COR-L47 (cell line): Measurements from ENCODE around the gene ACP4.
"Not testable (repeated sequence)": the region's sequence is repeated elsewhere in the genome, so short reads cannot be mapped to it uniquely, and the experiment has no call there.

Source experiments
- DNase-seq: peaks from one replicate; lab custom pipeline; 2025; lab: John Stamatoyannopoulos, UW

ACP4 gene

DNA sequence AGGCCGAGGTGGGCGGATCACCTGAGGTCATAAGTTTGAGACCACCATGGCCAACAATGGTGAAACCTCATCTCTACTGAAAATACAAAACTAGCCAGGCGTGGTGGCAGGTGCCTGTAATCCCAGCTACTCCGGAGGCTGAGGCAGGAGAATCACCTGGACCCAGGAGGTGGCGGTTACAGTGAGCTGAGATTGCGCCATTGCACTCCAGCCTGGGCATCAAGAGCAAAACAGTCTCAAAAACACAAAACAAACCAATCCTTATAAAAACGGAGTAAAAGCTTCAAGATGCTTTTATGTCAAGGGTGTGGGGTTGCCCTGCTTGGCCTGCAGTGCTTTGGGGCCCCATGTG, 7.2 kb downstream of the ACP4 start:
- DNase-seq = no peak

DNA sequence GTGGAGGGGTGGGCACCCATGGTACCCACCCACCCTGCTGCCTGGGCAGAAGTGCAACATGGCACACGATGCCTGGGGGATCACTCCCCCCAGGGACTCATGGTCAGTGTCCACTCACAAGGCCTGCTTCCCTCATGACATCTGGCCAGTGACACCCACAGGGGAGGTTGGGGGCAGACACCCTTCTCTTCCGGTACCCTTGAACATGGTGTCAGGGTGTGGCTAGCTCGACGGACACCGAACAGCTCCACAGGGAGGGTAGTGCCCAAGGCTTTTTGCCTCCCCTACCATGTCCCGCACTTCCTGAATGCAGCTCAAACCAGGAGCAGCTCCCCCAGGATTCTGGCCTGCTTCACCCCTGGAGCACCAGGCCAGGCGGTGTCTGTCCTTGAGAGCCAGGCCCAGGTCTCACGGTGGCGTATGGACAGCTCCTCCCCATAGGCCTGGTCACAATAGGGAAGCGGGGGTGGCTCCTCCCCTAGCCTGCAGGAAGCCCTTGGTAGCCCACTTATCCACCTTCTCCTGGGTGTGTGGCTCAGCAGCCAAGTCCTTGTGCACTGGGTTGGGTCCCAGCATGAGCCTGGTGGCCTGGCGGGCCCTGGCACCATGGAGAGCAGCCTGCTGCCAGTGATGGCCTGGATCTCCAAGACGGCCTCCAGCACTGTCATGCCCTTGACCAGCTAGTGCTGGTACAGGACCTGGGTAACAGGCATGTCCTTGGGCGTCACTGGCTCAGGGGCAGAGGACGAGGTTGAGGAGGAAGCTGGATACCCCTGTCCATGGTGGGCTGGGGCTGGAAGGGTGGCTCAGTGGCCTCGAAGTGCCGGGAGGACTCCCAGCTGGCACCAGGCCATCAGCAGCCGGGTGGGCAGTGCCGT, 7.8 kb downstream of the ACP4 start:
- no peak for DNase-seq

DNA sequence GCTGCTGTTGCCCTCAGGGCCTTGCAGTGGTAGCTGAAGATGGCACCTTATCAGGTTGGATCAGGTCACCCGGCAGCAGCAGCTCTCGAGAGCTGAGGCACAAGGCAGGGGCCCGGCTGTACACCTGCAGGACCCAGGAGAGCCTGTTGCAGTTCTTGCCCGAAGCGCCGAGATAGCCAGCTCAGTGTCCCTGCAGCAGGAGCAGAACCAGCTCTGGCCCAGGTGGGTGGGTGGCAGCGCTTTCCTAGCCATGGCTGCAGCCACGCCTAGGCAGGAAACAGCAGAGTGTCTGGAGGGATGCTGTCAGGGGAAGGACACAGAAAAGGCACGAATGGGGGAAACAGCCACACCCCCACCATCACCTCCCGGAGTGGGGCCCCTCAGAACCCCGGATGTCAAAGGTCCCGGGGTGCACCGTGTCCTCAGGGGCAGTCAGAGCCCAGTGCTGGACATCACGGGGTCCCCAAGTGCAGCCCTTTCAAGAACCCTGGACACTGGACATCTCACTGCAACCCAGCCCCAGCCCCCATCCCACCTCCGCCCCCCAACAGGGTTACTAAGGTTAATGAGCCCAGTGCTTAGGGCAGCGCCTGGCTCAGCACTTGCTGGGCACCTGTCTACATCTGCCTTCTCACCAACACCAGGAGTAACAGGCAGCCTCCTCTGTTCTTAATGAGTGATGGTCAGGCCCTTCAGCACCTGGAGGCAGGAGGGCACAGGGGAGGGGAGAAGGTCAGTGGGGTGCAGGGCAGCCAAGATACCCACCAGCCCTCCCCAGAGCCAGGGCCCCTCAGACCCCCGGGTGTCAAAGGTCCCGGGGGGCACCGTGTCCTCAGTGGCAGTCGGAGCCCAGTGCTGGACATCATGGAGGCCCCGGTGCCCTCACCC, 8.7 kb downstream of the ACP4 start:
- DNase-seq = no peak

DNA sequence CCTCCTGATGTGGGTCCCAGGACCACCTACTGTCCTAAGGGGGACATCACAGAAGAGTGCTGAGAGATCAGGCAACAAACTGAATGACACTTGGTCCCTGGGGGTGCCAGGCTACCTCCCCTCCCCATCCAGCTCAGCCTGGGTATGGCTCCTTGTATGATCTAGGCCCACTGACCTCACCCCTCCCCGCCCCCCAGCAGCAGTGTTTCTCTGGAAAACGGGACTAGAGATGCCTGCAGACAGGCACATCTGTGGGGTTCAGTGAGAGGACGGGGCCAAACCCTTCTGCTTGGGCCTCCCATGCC, 9.3 kb downstream of the ACP4 start:
- DNase-seq = no peak

DNA sequence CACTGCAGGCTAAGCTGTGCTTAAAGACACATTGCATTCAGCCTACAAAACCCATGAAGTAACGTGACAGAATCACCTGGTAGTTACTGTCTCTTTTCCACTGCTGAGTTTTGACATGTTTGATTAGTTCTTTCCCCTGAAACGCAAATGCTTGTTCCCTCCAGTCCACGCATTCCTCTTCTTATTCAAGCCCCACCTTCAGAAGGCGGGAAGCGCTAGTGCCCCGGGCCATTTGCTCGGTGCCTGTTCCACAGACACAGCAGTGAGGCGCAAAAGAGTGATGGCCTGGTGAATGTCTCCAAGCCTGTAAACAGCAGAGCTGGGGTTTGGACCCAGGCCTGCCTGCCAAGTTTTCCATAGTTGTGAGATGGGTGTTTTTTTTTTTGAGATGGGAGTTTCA, 10.9 kb downstream of the ACP4 start:
- DNase-seq = no peak

DNA sequence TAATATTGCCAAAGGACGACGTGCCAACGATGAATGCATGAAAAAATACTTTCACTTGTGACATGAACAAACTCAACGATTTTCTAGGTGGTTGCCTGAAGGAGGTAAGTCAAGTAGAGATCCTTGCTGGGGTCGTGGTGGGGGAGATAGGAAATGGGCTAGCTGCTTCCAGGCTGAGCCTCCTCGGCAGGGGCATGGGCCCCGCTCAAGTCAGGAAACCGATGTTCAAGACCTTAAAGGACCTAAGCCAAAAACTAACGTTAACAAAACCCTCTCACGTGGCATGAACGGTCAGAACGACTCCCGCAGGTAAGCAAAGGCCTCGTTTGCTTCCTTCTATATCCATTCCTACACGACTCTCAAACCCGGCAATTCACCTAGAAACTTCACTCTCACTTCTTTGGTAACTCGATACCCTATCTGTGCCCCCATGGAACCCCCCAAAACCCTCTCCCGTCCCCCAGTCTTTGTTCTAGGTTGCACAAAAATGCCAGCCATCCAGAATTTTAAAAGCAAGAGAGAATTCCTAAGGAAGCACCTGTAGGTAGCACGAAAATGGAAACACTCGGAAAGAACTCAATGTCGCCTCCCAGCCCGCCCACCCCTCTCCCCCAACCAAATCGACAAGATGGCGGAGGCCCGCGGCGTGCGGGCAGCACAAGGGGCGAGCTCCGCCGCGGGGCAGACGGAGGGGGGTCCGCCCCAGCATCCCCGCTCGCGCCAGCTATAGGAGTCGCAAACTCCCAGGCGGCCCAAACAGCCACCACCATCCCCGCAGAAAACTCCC, 13.6 kb downstream of the ACP4 start:
- peak; percentile 54 for DNase-seq

DNA sequence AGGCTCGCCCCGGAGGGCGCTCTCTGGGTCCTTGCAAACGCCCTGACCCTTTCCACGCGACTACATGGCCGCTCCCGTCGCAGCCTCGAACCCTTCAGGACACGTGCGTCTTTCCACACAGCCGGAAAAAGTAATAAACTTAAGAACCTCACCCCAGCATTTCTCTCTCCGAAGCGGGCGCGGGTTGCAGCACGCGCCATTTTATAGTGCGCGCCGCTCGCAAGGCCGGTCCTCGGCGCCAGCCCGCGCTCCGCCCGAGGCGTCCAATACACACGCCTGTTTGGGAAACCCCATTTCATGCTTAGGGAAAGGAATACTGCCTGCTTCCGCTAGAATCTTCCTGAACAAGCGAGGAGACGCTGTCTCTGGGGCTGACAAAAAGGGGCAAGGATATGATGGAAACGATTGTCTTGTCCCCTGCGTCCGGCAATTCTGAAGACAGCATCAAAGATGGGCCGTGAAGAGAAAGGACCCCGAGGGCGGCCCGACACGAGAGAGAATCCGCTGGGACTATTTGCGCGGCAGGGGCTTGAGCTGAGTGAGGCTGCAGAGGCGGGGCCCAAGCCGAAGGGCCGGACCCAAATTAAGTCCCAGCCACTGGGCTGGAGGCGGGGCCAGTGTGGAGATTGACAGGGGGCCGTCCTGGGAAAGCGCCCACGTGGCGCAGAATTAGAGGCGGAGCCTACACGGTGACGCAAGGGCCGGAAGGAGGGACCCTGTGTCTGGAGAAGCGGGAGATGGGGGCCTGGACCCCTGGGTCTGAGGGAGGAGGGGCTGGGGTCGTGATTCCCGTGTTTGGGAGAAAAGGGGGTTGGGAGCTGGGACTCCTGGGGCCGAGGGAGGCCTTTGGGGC, 14.4 kb downstream of the ACP4 start:
- DNase-seq = peak; percentile 99

DNA sequence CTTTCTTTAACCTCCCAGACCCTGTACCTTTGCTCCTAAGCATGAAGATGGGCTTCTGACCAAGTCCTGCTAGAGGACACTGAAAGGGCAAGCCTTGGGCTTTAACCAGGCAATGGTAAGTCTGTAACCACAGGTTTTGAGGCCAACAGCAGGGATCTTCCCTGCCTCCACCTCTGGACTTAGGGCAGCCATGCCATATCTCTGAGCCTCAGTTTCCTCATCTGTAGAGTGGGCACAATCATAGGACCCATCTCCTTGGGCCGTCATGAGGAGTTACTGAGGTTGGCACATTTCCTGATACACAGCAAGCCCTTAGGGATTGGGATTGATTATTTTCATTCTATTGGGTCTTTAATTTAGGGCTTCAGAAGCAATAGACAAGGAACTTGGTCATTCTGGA, 18.6 kb downstream of the ACP4 start:
- DNase-seq = no peak

DNA sequence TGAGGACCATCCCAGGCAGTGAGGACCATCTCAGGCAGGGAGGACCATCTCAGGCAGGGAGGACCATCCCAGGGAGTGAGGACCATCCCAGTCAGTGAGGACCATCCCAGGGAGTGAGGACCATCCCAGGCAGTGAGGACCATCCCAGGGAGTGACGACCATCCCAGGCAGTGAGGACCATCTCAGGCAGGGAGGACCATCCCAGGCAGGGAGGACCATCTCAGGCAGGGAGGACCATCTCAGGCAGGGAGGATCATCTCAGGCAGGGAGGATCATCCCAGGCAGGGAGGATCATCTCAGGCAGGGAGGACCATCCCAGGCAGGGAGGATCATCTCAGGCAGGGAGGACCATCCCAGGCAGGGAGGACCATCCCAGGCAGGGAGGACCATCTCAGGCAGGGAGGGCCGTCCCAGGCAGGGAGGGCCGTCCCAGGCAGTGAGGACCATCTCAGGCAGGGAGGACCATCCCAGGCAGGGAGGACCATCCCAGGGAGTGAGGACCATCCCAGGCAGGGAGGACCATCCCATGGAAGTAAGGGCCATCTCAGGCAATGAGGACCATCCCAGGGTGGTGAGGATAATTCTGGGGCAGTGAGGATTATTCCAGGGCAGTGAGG, 21.5 kb downstream of the ACP4 start:
- DNase-seq = not testable (repeated sequence)

DNA sequence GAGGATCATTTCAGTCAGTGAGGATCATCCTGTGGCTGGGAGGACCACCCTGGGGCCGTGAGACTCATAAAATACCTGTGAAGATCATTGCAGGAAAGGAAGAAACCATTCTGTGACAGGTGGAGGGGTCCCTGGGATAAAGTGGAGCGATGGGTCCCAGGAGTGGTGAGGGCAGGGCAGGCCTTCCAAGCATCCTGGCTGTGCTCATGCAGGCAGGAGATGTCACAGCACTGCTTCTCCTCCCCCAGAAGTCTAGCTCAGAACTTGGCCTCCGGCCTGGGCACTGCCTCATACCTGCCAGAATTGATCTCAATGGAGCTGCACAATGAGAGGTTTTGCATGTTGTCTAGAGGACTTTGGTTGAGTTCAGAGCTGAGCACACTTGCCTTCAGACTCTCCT, 22.3 kb downstream of the ACP4 start:
- no peak for DNase-seq

DNA sequence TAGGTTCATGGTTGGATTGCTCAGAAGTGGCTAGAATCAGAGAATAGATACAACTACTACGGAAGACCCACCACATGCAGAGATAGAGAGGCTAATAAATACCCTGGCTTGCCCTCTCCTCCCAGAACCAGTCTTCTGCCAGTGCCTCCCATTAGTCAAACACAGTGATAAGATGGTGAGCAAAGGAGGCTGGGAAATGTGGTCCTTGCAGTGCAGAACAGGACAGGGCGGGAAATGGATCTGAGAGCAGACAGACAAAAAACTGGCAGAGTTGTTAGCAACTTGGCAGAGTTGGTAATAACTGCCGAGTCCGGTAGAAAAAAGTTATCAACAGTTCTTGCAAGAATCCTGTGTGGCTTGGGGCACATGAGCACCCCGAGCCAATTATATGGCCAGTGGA, 24.7 kb downstream of the ACP4 start:
- no peak for DNase-seq

DNA sequence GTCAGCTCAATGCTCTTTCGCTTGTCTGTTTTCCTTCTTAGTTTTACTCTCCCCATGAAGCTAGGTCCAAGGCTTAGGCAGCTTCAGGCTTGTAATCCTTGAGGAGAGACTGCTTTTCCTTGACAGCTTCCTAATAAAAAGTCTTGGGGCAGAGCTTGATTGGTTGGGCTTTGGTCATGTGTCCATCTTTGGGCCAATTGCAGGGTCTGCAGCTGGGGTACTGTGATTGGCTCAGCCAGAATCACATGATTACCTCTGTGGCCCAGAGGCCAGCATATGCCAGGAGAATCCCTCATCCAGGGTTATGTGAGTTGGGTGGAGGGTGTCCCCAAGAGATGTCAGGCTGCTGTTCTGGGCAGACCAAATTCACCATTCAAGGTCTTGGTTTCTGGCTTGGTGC, 25.2 kb downstream of the ACP4 start:
- DNase-seq = no peak

DNA sequence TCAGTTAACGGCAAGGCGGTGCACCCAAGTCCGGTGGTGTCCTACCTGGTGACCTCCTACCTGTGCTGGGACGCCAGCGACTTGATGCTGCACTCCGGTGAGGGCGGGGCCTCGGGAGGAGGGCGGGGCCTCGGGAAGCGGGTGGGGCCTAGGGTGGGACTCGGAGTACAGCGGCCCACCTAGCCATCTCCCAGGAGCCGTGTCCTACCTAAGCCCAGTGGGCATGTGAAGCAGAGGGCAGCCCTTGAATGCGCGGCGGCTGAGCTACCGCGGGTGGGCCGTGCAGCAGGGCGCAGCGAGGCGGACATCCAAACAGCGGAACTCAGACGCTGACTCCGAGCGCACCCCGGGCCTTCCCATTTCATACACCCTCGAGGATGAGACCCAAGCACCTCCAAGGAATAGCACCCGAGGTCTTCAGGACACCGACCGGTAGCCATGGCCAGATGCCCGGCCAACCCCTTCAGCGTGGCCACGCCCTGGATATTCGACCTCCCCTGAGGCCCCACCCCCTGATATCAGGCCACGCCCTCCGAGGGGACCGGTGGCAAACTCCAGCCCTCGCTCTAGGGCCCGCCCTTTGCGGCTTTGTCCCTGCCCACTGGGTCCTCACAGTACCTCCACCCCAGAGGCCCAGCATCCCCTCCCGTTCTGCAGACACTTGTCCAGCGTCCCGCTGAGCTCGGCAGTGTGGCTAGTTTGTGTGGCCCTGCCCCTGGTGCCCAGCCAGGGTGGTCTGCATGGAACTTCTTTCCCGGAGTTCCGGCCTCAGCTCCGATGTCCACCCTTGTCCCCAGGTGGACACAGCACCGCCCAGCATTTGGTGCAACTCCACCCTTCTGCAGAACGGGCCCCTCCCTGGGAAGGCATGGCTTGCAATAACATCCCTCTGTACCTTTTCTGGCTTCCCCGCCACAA, 28.0 kb downstream of the ACP4 start:
- DNase-seq = peak; percentile 33

DNA sequence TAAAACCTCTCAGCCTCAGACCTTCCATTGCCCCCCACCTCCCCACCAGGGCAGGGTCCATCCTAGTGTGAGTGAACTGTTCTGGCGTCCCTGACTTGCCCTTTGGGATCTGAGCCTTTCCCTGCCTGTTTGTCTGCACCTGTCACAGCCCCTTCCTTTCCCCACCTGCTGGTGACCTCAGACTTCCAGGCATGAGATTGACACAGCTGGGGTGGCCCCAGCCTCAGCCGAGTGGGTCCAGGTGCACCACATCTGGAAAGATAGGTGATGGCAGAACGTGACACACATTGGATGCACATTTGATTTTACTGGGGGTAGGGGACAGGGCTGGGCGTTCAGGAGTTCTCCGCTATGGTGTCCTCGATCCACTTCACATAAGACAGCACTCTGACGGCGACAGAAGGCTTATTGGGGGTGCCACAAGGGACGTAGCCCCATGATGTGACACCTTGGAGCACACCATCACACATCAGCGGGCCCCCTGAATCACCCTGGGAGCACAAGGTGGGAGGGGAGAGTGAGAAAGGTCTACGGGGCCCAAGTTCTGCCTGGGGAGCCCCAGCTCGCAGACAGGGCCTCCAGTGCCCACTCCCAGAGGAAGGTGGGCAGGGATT, 28.8 kb downstream of the ACP4 start:
- no peak for DNase-seq

DNA sequence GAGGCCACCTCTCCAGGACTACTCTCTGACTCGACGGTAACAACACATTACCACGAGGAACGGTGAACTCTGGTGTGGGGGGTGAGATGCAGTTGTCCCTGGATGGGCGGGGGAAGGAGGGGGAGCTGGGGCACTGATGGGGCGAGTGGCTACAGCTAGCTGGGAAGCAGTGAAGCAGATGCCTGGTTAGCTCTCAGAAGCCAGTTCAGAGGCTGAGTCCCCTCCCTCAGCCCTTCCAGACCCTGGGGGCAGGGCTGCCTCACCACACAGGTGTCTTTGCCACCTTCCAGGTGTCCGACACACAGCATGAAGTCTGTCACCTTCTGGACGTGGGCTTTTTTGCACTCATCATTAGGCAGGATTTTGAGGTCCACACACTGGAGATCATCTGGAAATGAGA, 29.4 kb downstream of the ACP4 start:
- no peak for DNase-seq

DNA sequence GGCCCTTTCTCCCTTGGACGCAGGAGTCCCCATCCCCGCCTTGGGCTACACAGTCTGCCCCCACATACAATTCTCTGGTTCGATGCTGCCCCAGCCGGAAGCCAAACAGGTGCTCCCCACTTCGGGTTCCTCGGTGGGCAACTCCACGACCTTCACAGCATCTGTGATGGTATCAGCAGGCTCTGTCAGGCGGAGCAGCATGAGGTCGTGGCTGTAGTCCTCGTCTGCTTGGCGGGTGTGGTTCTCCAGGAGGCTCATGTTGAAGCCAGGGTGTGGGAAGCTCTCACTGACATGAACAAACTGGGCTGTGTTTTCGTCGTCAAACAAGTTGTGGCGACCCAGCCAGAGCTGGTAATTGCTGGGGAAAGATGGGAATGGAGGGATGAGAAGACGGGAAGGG, 29.9 kb downstream of the ACP4 start:
- DNase-seq = no peak

DNA sequence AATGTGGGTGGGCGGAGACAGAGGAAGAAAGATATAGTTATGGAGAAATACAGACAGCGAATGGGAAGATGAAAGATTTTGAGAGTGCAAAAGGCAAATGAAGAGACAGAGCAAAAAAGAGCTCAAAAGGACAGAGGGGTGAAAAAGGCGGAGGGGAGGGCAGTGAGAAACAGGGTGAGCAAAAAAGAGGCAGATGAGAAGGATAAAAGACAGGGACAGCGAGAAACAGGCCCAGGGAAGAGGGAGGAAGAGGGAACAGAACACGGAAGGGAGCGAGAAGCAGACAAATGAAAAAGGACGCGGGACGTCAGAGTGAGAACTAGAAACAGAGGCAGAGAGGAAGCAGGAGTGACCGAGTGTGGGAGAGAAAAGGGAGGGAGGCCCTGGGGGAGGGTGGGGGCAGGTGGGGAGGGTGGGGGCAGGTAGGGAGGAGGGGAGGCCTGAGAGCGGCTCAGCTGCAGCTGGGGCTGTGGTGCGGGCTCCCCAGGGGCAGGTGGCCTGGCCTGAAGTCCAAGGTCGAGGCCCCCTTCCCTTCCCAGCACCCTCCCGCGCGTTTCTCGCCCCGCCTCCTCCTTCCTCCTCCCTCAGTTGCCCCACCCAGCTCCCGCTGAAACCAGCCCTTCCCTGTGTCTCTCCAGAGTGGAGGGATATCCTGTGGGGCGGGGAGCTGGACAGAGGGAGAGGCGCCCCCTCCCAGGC, 30.5 kb downstream of the ACP4 start:
- no peak for DNase-seq

DNA sequence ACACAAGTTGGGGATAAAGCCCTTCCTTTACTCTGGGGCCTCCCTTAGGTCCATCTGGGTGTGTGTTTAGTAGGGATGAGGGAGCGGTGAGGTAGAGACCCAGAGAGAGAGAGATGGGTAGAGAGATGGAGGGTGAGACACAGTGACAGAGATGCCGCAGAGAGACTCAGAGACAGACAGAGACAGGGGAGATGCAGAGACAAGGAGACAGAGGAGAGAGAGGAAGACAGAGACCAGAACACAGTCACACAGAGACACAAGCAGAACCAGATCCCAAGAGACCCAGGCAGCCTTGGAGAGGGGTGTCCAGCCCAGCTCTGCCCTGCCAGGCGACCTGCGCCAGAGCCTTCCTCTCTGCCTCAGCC, 31.0 kb downstream of the ACP4 start:
- DNase-seq = no peak

DNA sequence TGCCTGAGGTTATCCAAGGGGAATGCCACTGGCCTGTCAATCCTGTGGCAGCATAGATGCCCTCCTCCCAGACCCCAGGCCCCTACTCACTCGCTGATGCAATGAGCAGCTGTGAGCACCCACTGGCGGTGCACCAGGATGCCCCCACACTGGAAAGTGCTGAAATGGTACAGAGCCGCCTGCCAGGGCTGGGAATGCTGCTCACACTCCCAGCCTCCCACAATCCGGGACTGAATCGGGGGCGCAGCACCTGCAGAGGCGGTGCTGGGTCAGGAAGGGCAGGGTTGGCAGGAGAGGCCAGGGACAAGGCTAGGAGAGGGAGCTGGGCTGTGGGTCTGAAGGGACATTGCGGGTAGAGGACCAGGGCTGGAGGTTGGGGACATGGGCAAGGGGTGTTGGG, 31.4 kb downstream of the ACP4 start:
- DNase-seq = no peak
